H7 (cell line): Measurements from ENCODE around the gene FUBP3. TPM values are rescaled to one million over a fixed set of nuclear protein-coding genes. Genes with fewer than 3 reads are reported as not detected.
A peak's percentile ranks its signal among the peaks of the same experiment; 100 is the strongest.

Source experiments
- DNase-seq: peaks from one replicate; pipeline ENCODE4 v3.0.0; 2012
- H3K27me3 ChIP-seq: 2 replicates; pipeline ENCODE4 v1.6.0; 2011; ENCODE audit warnings: mild to moderate bottlenecking, low read length; ENCODE audit not compliant: control insufficient read depth, insufficient read depth
- H3K36me3 ChIP-seq: replicated peaks from 2 replicates; pipeline ENCODE4 v1.5.1; 2011; ENCODE audit warnings: low read length; ENCODE audit not compliant: control insufficient read depth, insufficient read depth
- H3K4me3 ChIP-seq: 2 replicates; pipeline ENCODE4 v1.5.1; 2011; ENCODE audit warnings: low read depth, mild to moderate bottlenecking, control low read depth, low read length, moderate library complexity; ENCODE audit not compliant: insufficient read depth
- total RNA-seq: library from RNA; depleted of rRNA; stranded (reverse); fragments of >200 nt; shearing (Covaris generic); gene quantifications from 2 replicates; pipeline ENCODE4 v1.2.3, GENCODE V29; 2014

The FUBP3 gene
- total RNA-seq, 1 experiment from 2014 or later: 43.9 TPM

DNA sequence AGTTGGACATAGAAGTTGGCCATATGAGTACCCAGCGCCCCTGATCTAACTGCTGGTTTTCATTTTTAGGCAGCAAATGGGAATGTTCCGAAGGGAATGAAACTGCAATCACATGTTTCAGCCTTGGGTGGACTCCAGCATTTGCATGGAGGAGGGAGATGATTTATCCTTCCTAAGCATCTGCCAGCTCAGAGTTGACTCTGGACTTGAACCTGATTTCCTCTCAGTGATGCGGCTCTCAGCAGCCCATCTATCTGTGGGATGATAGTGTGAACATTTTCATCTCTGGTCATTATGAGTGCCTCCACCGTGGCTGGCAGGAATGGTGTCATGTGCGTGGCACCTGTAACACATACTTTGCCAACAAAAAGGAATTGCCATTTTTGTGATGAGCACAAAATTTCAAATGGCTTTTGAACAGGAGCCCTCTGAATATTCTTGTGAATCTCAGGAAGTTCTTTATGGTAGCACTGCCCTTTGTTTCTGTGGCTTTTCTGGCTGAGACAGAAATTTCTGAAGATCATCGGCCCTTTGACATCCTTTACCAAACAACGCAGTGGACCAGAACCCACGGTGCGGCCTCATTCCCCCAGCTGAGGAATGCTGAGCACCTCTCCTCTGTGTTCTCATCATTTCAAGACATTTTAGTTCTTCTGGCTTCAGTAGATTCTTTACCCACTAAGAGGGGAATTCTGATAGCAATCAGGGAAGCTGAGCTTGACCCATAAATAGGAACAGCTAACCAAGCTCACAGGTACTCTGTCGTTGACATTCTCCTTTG, 28.5 kb downstream of the FUBP3 start:
- no peak overlapping the region for H3K4me3 ChIP-seq
- H3K36me3 ChIP-seq: peaks cover 9% of the 10 kb centered on the region
- peak; percentile 8 for DNase-seq
- H3K27me3 ChIP-seq: no peaks in the 10 kb centered on the region

DNA sequence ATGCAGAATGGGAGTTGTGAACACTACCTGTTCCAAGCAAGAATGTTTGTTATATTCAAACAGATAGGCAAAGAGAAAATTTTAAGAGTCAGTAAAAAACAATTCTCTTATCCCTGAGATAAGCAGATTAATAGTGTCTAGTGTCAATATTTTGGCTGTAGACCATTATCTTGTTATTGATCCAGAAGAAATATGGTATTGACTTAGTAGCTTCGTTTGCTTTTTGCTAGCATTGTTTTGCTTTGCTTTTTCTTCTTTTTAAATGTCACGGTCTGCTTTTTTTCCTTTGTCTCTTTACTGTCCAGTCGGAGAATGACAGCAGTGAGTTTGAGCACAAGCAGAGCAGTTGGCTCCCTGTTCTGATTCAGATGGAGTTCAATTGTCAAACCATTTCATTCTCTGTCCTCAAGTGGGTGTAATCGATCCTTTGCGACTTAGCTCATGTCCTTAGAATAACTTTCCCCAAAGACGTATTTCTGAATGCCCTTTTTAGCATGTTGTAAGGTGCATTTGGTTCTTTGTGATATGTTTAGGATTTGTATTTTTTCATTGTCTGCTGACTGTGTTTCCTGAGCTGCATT, 29.3 kb downstream of the FUBP3 start:
- H3K4me3 ChIP-seq: no peak overlapping the region
- peak; percentile 7 for DNase-seq
- peaks cover 7% of the 10 kb centered on the region for H3K36me3 ChIP-seq
- no peaks in the 10 kb centered on the region for H3K27me3 ChIP-seq

DNA sequence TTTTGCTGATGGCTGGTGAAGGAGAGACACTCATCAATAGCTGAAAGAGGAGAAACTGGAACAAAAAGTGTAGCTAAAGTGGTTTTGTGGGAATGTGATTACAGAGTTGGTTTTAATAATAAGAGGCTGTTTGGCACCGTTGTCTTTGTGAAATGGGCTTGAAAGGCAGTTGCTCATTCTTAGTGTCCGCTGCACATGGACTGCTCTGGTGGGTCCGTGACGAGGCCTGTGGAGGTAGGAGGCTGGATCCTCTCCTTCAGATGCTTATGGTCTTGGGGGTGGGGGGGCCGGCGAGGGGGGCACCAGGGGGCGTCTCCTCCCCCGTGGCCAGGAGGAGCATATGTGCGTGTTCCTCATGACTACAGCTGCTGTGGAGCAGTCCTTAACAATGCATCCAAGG, 29.8 kb downstream of the FUBP3 start:
- Histone ChIP-seq H3K4me3 (no peak overlapping the region), H3K27me3 (no peaks in the 10 kb centered on the region), H3K36me3 (peaks cover 11% of the 10 kb centered on the region)
- DNase-seq: peak; percentile 54

DNA sequence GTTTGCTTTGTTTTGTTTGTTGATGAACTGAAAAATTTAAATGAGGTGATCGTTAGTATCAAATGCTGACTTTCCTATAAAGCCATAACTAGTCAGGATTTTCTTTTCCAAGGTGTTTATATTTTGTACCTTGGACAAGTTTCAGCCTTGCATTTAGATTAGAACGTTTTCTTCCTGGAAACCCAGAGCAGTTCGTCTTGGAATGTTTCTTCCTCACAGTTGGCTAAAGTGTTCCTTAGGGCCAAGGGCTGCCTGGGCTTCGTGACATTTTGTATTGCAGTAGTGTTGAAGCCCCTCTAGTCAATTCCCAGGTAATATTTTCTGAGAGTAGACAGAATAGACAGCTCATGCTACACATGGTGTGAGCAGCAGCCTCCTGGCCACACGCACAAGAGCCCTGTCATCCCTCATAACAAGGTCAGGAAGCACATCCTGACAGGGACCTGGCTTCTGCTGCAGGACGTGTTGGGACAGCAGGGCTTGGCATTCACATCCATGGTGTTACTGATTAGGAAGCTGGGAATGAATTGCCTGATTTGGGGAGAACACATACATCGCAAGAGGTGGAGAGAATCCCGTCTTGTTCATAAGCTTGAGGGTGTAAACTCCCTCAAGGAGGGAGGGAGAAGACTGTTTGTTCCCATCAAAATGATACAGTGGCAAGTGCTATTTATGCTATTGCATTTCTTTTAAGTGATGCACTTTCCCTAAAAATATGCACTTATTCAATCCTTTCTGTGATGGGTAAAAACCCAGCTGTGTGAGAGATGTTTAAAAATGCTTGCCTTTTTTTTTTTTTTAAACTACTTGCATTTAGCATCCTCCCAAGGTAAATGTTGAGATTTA, 31.7 kb downstream of the FUBP3 start:
- no peak for DNase-seq
- H3K4me3 ChIP-seq: no peak overlapping the region
- H3K27me3 ChIP-seq: no peaks in the 10 kb centered on the region
- H3K36me3 ChIP-seq: peaks cover 30% of the 10 kb centered on the region

DNA sequence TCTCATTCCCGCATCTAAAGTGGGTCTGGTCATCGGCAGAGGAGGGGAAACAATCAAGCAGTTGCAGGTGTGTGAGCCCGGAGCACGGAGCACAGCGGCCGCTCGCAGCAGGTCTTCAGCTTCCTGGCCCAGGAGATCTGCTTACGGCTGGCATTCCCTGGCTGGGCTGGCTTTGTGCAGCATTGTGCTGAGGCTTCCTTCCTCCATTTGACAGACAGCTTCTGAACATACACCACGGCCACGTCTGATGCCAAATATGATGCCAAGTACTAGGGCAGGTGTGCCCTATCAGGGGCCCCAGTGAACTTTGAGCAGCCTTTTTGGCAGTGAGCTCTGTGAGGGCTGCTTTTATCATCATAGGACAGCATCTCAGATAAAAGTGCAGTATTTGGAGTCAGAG, 37.1 kb downstream of the FUBP3 start:
- Histone ChIP-seq H3K27me3 (no peaks in the 10 kb centered on the region), H3K4me3 (no peak overlapping the region), H3K36me3 (peaks cover 64% of the 10 kb centered on the region)
- no peak for DNase-seq

DNA sequence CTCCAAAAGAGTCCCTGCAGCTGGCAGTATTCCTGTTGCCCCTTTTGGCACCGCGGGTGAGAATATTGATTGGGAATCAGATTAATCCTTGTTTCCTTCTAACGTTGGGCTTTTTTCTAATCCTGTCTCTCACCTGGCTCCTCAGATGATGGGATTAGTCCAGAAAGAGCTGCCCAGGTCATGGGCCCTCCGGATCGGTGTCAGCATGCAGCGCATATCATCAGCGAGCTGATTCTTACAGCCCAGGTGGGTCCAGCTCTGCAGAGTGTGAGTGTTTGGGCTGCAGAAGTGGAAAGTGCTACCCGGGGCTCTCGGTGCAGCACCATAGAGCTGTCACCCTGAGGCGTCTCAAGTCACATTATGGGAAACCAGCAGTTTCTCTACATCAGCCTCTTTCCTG, 44.1 kb downstream of the FUBP3 start:
- Histone ChIP-seq H3K27me3 (no peaks in the 10 kb centered on the region), H3K4me3 (no peak overlapping the region)

DNA sequence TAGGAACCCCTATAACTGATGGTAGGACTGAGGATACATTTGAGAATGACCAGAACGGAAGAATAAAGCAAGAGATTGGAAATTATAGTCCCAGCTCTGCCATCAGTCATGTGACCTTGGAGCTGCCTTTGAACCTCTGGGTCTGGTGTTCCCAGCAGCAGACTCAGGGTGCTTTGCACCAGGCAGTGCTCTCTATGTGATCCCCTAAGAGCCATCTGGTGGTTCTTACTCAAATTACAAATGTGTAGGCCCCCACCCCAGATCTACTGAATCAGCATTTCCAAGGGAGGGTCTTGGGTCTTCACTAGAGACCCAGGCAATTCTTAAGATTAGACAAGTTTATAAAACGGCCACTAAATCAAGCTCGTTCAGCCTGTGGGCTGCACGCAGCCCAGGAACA, 44.8 kb downstream of the FUBP3 start:
- DNase-seq: peak; percentile 48
- no peaks in the 10 kb centered on the region for H3K27me3 ChIP-seq
- H3K36me3 ChIP-seq: peaks cover 46% of the 10 kb centered on the region
- H3K4me3 ChIP-seq: no peak overlapping the region

More for the DNA sequence above, 44.1 kb downstream of the FUBP3 start:
- H3K36me3 ChIP-seq: peaks cover 49% of the 10 kb centered on the region
- DNase-seq: no peak

DNA sequence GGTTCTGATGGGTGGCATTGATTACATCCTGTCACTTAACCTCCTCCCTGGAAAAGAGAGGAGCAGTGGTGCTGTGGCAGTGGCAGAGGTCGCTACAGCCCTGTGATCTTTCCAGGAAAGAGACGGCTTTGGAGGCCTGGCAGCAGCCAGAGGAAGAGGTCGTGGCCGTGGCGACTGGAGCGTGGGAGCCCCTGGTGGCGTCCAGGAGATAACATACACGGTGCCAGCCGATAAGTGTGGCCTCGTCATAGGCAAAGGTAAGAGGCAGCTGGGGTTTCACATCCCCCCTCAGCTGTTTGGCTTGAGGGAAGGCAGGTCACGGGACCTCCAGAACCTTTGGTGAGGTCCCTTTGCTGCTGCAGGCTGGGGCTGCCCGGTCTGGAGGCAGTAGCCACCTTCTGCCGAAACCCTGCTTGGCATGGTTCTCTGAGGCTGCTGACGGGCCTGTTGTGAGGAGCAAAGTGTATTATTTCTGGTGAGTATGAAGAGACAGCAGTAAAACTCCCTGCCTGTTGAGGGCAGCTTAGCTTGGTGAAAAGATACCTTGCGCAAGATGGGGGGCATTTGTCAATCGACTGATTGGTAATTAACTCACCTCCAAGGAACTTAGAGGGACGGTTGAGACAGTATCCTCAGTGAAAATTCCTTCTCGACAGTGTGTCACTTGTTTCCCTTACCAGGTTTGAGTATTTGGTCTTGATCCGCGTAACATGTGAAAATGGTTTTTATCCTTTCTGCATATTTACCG, 47.0 kb downstream of the FUBP3 start:
- DNase-seq: peak; percentile 69
- Histone ChIP-seq H3K4me3 (no peak overlapping the region), H3K27me3 (no peaks in the 10 kb centered on the region), H3K36me3 (peaks cover 44% of the 10 kb centered on the region)

DNA sequence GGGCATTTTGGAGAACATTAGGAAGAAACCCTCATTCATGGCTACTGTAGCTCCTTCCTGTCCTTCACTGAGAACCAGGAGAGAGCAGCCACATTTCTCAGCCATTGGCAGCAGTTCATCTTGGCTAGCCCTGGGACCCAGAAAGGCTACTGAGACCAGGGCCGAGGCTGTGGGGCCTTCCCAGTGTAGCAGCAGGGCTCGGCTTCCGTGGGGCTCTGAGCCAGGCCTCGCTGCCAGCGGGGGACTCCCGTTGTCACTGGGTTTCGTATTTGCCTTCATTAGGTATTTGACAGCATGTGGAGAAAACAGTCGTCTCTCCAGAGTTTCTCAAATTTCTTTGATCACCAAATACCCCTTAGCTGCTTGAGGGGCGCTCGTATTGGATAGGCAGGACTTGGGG, 47.7 kb downstream of the FUBP3 start:
- H3K27me3 ChIP-seq: no peaks in the 10 kb centered on the region
- no peak for DNase-seq
- H3K4me3 ChIP-seq: no peak overlapping the region
- H3K36me3 ChIP-seq: peaks cover 50% of the 10 kb centered on the region

DNA sequence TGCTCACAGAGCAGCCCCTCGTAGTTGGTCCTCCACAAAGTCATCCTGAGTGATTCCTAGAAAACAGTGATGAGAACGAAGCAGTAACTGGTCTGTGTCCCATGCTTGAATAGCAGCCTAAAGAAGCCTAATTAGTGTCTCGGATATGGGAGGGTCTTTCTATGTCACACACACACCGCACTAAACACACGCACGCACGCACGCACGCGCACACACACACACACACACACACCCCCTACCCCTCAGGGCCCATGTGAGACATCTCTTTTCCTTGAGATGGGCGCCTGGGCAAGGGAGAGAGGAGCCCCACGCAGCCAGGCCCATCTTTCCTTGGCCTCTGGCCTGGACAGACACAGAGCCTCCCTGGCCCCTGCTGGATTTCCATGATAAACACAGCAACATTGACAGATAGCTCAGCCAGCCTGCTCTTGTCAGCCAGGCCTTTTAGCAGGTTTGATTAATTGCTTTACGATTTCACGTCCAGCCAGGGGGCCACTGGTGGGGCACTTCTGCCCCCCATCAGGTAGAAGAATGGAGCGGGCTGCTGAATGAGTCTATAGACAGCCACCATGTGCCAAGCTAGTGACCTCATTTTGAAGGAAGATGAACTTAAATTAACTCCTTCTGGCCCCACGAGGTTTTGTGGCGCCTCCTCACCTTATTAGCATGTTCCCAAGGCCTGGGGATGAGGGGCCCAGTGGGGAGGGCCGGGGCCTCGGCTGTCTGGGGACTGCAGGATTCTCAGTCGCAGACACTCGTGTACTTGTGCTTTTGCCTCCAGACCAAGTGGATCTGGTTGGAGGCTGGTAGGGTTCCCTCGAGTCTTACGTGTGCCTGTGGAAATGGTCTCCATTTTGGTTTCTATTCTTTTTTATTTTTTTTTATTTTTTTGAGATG, 48.8 kb downstream of the FUBP3 start:
- Histone ChIP-seq H3K27me3 (no peaks in the 10 kb centered on the region), H3K36me3 (peaks cover 54% of the 10 kb centered on the region), H3K4me3 (no peak overlapping the region)
- peak; percentile 64 for DNase-seq

DNA sequence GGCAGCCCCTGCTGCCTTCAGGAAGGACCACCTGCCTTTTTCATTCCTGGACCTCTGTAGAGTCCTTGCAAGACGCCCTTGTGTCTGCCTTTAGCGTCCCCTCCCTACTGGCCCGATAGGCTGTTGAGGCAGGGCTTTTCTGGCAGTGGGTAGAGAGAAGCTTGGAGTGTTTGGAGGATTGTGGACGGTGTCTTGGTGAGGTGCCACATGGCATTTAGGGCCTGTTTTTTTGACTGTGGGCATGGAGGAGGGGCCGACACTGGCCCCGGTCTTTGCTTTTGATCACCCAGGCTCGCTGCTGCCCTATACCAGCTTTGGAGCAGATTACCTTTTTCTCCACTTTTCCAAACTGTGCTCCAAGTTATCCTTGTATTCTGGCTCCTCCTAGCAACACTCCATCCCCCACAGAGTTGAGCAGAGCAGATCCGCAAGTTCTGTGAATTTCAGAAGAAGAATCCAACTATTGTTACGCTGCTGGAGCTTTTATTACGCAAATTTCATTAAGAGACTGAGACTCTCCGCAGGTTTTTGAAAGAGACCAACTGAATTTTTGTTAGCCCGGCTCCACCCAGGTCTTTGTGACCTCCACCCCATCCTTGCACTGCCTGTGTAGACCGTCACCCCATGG, 50.2 kb downstream of the FUBP3 start:
- Histone ChIP-seq H3K4me3 (no peak overlapping the region), H3K36me3 (peaks cover 47% of the 10 kb centered on the region), H3K27me3 (no peaks in the 10 kb centered on the region)
- peak; percentile 77 for DNase-seq

DNA sequence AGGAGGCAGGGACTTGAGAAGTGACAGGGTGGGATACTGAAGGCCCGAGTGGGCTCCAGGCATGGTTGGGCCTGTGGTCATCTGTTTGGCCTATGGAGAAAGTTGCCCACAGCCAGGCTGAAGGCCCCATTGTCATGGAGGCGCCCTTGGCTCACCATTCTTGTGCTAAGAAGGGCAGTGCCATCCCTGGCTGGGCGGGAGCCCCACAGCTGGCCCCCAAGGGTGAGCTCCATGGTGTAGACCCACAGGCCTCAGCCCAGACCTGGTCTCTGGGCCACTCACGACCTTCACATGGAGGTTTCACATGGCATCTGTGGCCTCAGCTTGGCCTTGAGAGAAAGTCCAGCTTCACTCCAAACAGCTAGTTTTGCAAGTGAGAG, 50.7 kb downstream of the FUBP3 start:
- DNase-seq: no peak
- Histone ChIP-seq H3K4me3 (no peak overlapping the region), H3K36me3 (peaks cover 48% of the 10 kb centered on the region)

More for the DNA sequence above, 50.7 kb downstream of the FUBP3 start:
- no peaks in the 10 kb centered on the region for H3K27me3 ChIP-seq
